ENCODE data around the gene PARL. TPM values are rescaled to one million over a fixed set of nuclear protein-coding genes. Genes with fewer than 3 reads are reported as not detected.

The PARL gene
- total RNA-seq, 1 donor from 2014 or later, result 36.6 TPM

GRCh38 chr3:183807209-183807728, 77.4 kb downstream of the PARL start:
- no peak overlapping the region for H3K4me3 ChIP-seq
- DNase-seq (ENCODE audit: extremely low spot score in 2 of 2), result no peak
- intact Hi-C loops (cut with DNase I), result no loop called here
- no peaks in the 10 kb centered on the region for H3K27me3 ChIP-seq
- no peaks in the 10 kb centered on the region for H3K9me3 ChIP-seq
- TF ChIP-seq POLR2A (IDR thresholded peaks at IDR 0.05) (no peak), POLR2AphosphoS5 (IDR thresholded peaks at IDR 0.05; ENCODE audit: insufficient read depth in 1 of 2, low read depth in 1 of 2) (no peak), CTCF (IDR thresholded peaks at IDR 0.05) (no peak)
- H3K27ac ChIP-seq, result no peak overlapping the region
- no peaks in the 10 kb centered on the region for H3K4me1 ChIP-seq
- H3K36me3 ChIP-seq, result peaks cover 0 to 63% of the 10 kb centered on the region in 2 donors

- H3K4me3 ChIP-seq, result no peak overlapping the region
- H3K27ac ChIP-seq, result no peak overlapping the region
- no peaks in the 10 kb centered on the region for H3K4me1 ChIP-seq
- H3K36me3 ChIP-seq, result peaks cover 0 to 60% of the 10 kb centered on the region in 2 donors
- no peak for TF ChIP-seq POLR2A (IDR thresholded peaks at IDR 0.05)
- no peak for TF ChIP-seq CTCF (IDR thresholded peaks at IDR 0.05)
- TF ChIP-seq POLR2AphosphoS5 (IDR thresholded peaks at IDR 0.05; ENCODE audit: insufficient read depth in 1 of 2, low read depth in 1 of 2), result no peak
- no peaks in the 10 kb centered on the region for H3K27me3 ChIP-seq
- DNase-seq (ENCODE audit: extremely low spot score in 2 of 2), result no peak
- no peaks in the 10 kb centered on the region for H3K9me3 ChIP-seq
- intact Hi-C loops (cut with DNase I), result no loop called here
These were observed 81.7 kb downstream of the PARL start for GRCh38 chr3:183802989-183803388.

- TF ChIP-seq POLR2AphosphoS5 (IDR thresholded peaks at IDR 0.05; ENCODE audit: insufficient read depth in 1 of 2, low read depth in 1 of 2), result no peak
- no peak for TF ChIP-seq CTCF (IDR thresholded peaks at IDR 0.05)
- TF ChIP-seq POLR2A (IDR thresholded peaks at IDR 0.05), result no peak
- Histone ChIP-seq H3K27ac (no peak overlapping the region), H3K9me3 (no peaks in the 10 kb centered on the region), H3K4me3 (no peak overlapping the region), H3K4me1 (no peaks in the 10 kb centered on the region), H3K36me3 (peaks cover 0 to 51% of the 10 kb centered on the region in 2 donors), H3K27me3 (no peaks in the 10 kb centered on the region)
- intact Hi-C loops (cut with DNase I), result no loop called here
- no peak for DNase-seq (ENCODE audit: extremely low spot score in 2 of 2)
These were observed 83.1 kb downstream of the PARL start for GRCh38 chr3:183801601-183802000.

- Histone ChIP-seq H3K9me3 (no peaks in the 10 kb centered on the region), H3K27me3 (no peaks in the 10 kb centered on the region), H3K36me3 (peaks cover 0 to 51% of the 10 kb centered on the region in 2 donors), H3K27ac (no peak overlapping the region), H3K4me3 (no peak overlapping the region), H3K4me1 (no peaks in the 10 kb centered on the region)
- intact Hi-C loops (cut with DNase I), result no loop called here
- TF ChIP-seq CTCF (IDR thresholded peaks at IDR 0.05) (no peak), POLR2AphosphoS5 (IDR thresholded peaks at IDR 0.05; ENCODE audit: insufficient read depth in 1 of 2, low read depth in 1 of 2) (no peak), POLR2A (IDR thresholded peaks at IDR 0.05) (no peak)
- no peak for DNase-seq (ENCODE audit: extremely low spot score in 2 of 2)
These were observed 84.3 kb downstream of the PARL start for GRCh38 chr3:183800243-183800863.

GRCh38 chr3:183799461-183799860, 85.2 kb downstream of the PARL start:
- TF ChIP-seq POLR2A (IDR thresholded peaks at IDR 0.05), result no peak
- TF ChIP-seq POLR2AphosphoS5 (IDR thresholded peaks at IDR 0.05; ENCODE audit: insufficient read depth in 1 of 2, low read depth in 1 of 2), result no peak
- TF ChIP-seq CTCF (IDR thresholded peaks at IDR 0.05), result no peak
- Histone ChIP-seq H3K36me3 (peaks cover 0 to 51% of the 10 kb centered on the region in 2 donors), H3K4me1 (no peaks in the 10 kb centered on the region), H3K27ac (no peak overlapping the region), H3K9me3 (no peaks in the 10 kb centered on the region), H3K27me3 (no peaks in the 10 kb centered on the region), H3K4me3 (no peak overlapping the region)
- intact Hi-C loops (cut with DNase I), result no loop called here
- DNase-seq (ENCODE audit: extremely low spot score in 2 of 2), result no peak
